Breast epithelium (tissue), 4 donors: ENCODE results near the gene SPTBN2. TPM values are rescaled to one million over a fixed set of nuclear protein-coding genes. Genes with fewer than 3 reads are reported as not detected.

Source experiments
- DNase-seq, 2 donors: peaks; one replicate each; pipeline ENCODE4 v3.0.0-alpha.2; 2019; ENCODE audit warnings: low spot score in 2 of 2
- H3K27ac ChIP-seq, 2 donors: fragments of 200-600 bp; sonication (generic) in 1 of 2; one replicate each; pipeline ENCODE4 v1.5.1; 2016 to 2019; ENCODE audit warnings: mild to moderate bottlenecking in 1 of 2
- H3K27me3 ChIP-seq, 2 donors: fragments of 200-600 bp; sonication (generic) in 1 of 2; one replicate each; pipeline versions ENCODE4 v1.5.1 to v1.6.0; 2017 to 2019; ENCODE audit warnings: control low read depth in 1 of 2, mild to moderate bottlenecking in 1 of 2
- H3K36me3 ChIP-seq: fragments of 200-600 bp; one replicate; pipeline ENCODE4 v1.5.1; 2019
- H3K4me1 ChIP-seq, 2 donors: fragments of 200-600 bp; sonication (generic); one replicate each; pipeline ENCODE4 v1.5.1; 2016 to 2019; ENCODE audit warnings: control low read depth in 1 of 2
- H3K4me3 ChIP-seq, 3 donors: fragments of 200-600 bp; sonication (generic); 1 replicate in 2 of 3; 2 replicates in 1 of 3; pipeline ENCODE4 v1.5.1; 2016 to 2019; ENCODE audit warnings: mild to moderate bottlenecking in 3 of 3, moderate library complexity in 2 of 3
- H3K9me3 ChIP-seq, 2 donors: fragments of 200-600 bp; sonication (generic) in 1 of 2; one replicate each; pipeline ENCODE4 v1.5.1; 2016 to 2019; ENCODE audit warnings: control low read depth in 1 of 2
- POLR2A ChIP-seq: fragments of 450-650 bp; IDR thresholded peaks from one replicate; pipeline ENCODE4 v1.6.1; 2016; ENCODE audit warnings: antibody characterized with exemption, mild to moderate bottlenecking, moderate library complexity
- POLR2AphosphoS5 ChIP-seq, 3 donors: sonication (generic); formaldehyde crosslinking; IDR thresholded peaks; one replicate each; pipeline ENCODE4 v1.6.1; 2017; ENCODE audit warnings: antibody characterized with exemption in 3 of 3
- intact Hi-C: fragments of 100-400 bp; cut with DNase I; formaldehyde crosslinking; loops from one replicate; pipeline ENCODE4 v1.15.1; 2023; ENCODE audit warnings: low total_unique reads
- total RNA-seq, 3 donors: library from RNA; depleted of rRNA; stranded (reverse); fragments of >200 nt; gene quantifications; one replicate each; pipeline ENCODE4 v1.1.0, GENCODE V29; 2016
- TF ChIP-seq, protein P1 (sequence below), 3 donors: fragments of 450-650 bp; IDR thresholded peaks; one replicate each; pipeline ENCODE4 v1.5.1; 2016 to 2017; ENCODE audit warnings: antibody characterized with exemption in 3 of 3, mild to moderate bottlenecking in 3 of 3, moderate library complexity in 3 of 3

SPTBN2 gene
- total RNA-seq, 3 donors from 2014 or later = 1.1 to 28.7 (median 27.2) TPM

DNA sequence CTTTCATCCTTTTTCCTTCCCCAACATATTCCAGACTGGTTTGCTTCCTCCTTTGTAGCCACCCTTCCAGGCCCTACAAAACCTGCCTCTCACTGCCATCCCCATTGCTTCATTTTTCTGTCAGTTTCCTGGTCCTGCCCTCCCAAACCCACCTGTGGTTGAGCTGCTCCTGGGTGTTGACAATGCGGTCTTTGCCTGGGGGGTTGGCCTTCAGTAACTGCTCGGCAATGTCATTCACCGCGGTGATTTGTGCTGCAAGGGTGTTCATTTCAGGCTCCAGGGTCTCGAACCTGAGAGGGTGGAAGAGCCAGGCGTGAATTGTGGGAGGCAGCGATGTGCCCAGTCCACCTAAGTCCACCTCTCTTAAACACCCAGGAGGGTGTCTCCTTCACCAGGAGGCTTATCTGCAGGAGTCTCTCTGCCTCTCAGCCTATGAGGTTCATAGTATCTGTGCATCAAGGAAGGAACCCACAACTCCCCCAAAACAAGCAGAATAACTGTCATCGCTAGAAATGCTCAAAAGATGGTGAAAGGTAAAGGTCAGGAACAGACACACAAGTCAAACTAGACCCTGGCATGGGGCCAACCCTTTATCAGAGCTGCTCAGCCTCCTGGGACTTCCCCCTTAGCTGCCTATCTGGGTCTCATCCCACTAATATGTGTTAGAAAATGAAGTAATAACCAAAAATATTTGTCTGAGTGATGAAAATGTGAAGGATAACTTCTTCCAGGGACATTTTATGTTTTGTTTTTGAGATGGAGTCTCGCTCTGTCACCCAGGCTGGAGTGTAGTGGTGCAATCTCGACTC lies 27.4 kb downstream of the SPTBN2 start:
- no peak for DNase-seq
- intact Hi-C loops = no loop called here
- no peak overlapping the region for H3K27ac ChIP-seq

DNA sequence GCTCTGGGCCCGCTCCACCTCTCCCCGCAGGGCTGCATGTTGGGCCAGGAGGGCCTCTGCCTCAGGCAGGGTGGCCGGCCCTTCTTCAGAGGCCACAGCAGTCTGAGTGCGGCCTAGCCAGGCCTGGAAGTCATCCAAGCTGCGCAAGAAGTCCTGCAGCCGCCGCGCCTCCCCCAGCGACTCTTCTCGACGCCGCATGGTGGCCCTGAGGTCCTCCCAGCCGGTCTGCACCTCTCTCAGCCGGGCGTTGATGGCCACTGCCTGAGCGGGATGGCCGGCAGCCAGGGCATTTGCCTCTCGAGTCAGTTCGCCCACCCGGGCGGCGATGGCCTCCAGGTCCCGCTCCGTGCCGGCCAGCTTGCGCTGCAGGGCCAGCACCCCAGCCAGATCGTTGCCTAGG lies 28.3 kb downstream of the SPTBN2 start:
- TF ChIP-seq, protein P1, sequence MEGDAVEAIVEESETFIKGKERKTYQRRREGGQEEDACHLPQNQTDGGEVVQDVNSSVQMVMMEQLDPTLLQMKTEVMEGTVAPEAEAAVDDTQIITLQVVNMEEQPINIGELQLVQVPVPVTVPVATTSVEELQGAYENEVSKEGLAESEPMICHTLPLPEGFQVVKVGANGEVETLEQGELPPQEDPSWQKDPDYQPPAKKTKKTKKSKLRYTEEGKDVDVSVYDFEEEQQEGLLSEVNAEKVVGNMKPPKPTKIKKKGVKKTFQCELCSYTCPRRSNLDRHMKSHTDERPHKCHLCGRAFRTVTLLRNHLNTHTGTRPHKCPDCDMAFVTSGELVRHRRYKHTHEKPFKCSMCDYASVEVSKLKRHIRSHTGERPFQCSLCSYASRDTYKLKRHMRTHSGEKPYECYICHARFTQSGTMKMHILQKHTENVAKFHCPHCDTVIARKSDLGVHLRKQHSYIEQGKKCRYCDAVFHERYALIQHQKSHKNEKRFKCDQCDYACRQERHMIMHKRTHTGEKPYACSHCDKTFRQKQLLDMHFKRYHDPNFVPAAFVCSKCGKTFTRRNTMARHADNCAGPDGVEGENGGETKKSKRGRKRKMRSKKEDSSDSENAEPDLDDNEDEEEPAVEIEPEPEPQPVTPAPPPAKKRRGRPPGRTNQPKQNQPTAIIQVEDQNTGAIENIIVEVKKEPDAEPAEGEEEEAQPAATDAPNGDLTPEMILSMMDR (IDR thresholded peaks at IDR 0.05) = no peak
- TF ChIP-seq POLR2AphosphoS5 (IDR thresholded peaks at IDR 0.05) (no peak), POLR2A (no peak)
- H3K4me3 ChIP-seq = no peak overlapping the region
- H3K4me1 ChIP-seq = no peaks in the 10 kb centered on the region
- no peaks in the 10 kb centered on the region for H3K36me3 ChIP-seq
- no peaks in the 10 kb centered on the region for H3K27me3 ChIP-seq
- intact Hi-C loops = no loop called here
- H3K27ac ChIP-seq = no peak overlapping the region
- DNase-seq = no peak
- H3K9me3 ChIP-seq = no peaks in the 10 kb centered on the region

More for the DNA sequence above, 27.4 kb downstream of the SPTBN2 start:
- no peaks in the 10 kb centered on the region for H3K36me3 ChIP-seq
- H3K4me3 ChIP-seq = no peak overlapping the region
- H3K9me3 ChIP-seq = no peaks in the 10 kb centered on the region
- TF ChIP-seq POLR2AphosphoS5 (IDR thresholded peaks at IDR 0.05) (no peak), POLR2A (no peak)
- TF ChIP-seq, protein P1 (IDR thresholded peaks at IDR 0.05) = no peak
- no peaks in the 10 kb centered on the region for H3K4me1 ChIP-seq
- no peaks in the 10 kb centered on the region for H3K27me3 ChIP-seq

DNA sequence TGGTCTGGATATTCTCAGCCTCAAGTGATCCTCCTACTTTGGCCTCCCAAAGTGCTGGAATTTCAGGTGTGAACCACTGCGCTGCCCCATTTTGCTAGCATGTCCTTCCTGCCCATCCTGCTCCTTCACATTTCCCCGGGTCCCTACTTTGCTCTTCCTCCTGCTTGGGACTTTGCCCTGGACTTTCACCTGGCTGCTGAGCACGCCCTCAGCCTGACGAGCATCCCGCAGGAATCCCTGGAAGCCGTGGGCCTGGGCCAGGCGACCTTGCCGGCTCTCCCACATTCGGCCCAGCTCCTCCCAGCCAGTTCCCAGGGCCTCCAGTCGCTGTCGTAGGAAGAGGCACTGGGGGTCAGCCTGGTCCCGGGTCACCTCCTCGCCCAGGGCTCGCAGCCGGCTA lies 28.7 kb downstream of the SPTBN2 start:
- Histone ChIP-seq H3K27me3 (no peaks in the 10 kb centered on the region), H3K27ac (no peak overlapping the region), H3K9me3 (no peaks in the 10 kb centered on the region), H3K4me3 (no peak overlapping the region), H3K4me1 (no peaks in the 10 kb centered on the region), H3K36me3 (no peaks in the 10 kb centered on the region)
- no peak for TF ChIP-seq POLR2A
- TF ChIP-seq POLR2AphosphoS5 (IDR thresholded peaks at IDR 0.05) = no peak
- TF ChIP-seq, protein P1 (IDR thresholded peaks at IDR 0.05) = no peak
- intact Hi-C loops = no loop called here
- no peak for DNase-seq

GRCh38 chr11:66698491-66698890 lies 30.5 kb downstream of the SPTBN2 start:
- Histone ChIP-seq H3K4me3 (no peak overlapping the region), H3K9me3 (no peaks in the 10 kb centered on the region), H3K27me3 (no peaks in the 10 kb centered on the region), H3K36me3 (no peaks in the 10 kb centered on the region), H3K27ac (no peak overlapping the region), H3K4me1 (no peaks in the 10 kb centered on the region)
- intact Hi-C loops = no loop called here
- no peak for TF ChIP-seq POLR2AphosphoS5 (IDR thresholded peaks at IDR 0.05)
- TF ChIP-seq, protein P1 (IDR thresholded peaks at IDR 0.05) = no peak
- no peak for TF ChIP-seq POLR2A
- DNase-seq = no peak

- intact Hi-C loops = no loop called here
These were observed 31.0 kb downstream of the SPTBN2 start for GRCh38 chr11:66697988-66698387.

More at GRCh38 chr11:66697988-66698387, 31.0 kb downstream of the SPTBN2 start:
- no peak overlapping the region for H3K27ac ChIP-seq
- H3K4me1 ChIP-seq = no peaks in the 10 kb centered on the region
- H3K27me3 ChIP-seq = no peaks in the 10 kb centered on the region
- TF ChIP-seq, protein P1 (IDR thresholded peaks at IDR 0.05) = no peak
- TF ChIP-seq POLR2A (no peak), POLR2AphosphoS5 (IDR thresholded peaks at IDR 0.05) (no peak)
- H3K9me3 ChIP-seq = no peaks in the 10 kb centered on the region
- DNase-seq = no peak
- H3K4me3 ChIP-seq = no peak overlapping the region
- no peaks in the 10 kb centered on the region for H3K36me3 ChIP-seq
